IgD-negative memory B cell (primary cell): ENCODE results near the gene ADCY5. TPM values are rescaled to one million over a fixed set of nuclear protein-coding genes. Genes with fewer than 3 reads are reported as not detected.
A peak's percentile ranks its signal among the peaks of the same experiment; 100 is the strongest.

Source experiments
- H3K27ac Mint-ChIP-seq, 3 donors: one replicate each; pipeline ENCODE4 v1.8.0; 2020 to 2022; ENCODE audit warnings: mild to moderate bottlenecking in 3 of 3, mixed read lengths in 3 of 3, moderate library complexity in 1 of 3
- H3K27me3 Mint-ChIP-seq: one replicate; pipeline ENCODE4 v1.8.0; 2021; ENCODE audit warnings: mixed read lengths
- H3K36me3 Mint-ChIP-seq: one replicate; pipeline ENCODE4 v1.8.0; 2020; ENCODE audit warnings: mild to moderate bottlenecking, mixed read lengths
- H3K4me1 Mint-ChIP-seq, 3 donors: one replicate each; pipeline ENCODE4 v1.8.0; 2020 to 2022; ENCODE audit warnings: mixed read lengths in 3 of 3, mild to moderate bottlenecking in 1 of 3
- H3K4me3 Mint-ChIP-seq, 4 donors: one replicate each; pipeline ENCODE4 v1.8.0; 2020 to 2022; ENCODE audit warnings: mild to moderate bottlenecking in 4 of 4, mixed read lengths in 4 of 4, moderate library complexity in 3 of 4
- H3K9me3 Mint-ChIP-seq, 3 donors: one replicate each; pipeline ENCODE4 v1.8.0; 2020 to 2021; ENCODE audit warnings: mixed read lengths in 3 of 3, mild to moderate bottlenecking in 1 of 3
- polyA plus RNA-seq: library from polyadenylated mRNA; unstranded; fragments of 300-500 nt; fragmentation: Illumina TruSeq; gene quantifications from one replicate; pipeline ENCODE4 v1.2.3, GENCODE V29; 2021

Gene ADCY5
- polyA plus RNA-seq, 1 donor from 2014 or later, result not detected

DNA sequence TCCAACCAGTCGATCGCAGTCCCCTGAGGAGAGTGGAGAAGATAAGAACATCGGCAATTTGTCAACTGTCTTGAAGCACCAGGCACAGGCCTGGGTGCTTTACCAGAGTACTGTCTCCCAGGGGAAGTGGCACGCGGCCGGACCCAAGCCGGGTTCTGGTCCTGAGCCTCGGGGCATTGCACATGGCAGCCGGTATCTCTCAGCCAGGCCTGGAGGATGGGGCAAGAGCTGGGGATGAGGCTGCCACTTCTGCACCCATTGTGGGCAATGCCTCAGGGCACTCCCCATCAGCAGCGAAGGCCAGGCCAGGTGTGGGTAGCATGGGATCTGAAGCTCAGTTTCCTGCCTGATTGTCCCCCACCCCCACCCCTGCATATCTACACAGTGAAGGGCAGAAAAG, 77.5 kb downstream of the ADCY5 start:
- H3K27me3 Mint-ChIP-seq, result peaks cover 3% of the 10 kb centered on the region
- H3K36me3 Mint-ChIP-seq, result peaks cover 1% of the 10 kb centered on the region
- H3K4me3 Mint-ChIP-seq, result no peak overlapping the region
- no peak overlapping the region for H3K27ac Mint-ChIP-seq
- peaks cover 1 to 3% (median 2%) of the 10 kb centered on the region in 3 donors for H3K9me3 Mint-ChIP-seq
- H3K4me1 Mint-ChIP-seq, result no peaks in the 10 kb centered on the region

DNA sequence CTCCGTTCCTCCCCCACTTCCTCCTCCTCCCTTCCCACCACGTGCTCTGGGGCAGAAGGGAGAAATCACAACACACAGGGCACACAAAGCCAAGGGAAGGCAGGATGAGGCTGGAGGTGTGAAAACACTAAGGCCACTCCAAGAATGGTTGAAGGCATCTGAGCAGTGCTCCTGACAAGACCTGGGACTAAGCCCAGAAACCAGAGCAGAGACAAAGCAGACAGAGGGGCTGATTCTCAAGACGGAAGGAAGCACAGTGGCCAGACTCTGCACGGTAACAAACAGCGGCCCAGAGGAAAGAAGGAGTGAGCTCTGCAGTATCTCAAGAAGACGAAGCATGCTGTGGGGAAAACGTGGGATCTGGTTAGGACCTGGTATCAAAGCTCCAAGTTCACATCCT, 78.1 kb downstream of the ADCY5 start:
- H3K9me3 Mint-ChIP-seq, result peaks cover 1 to 3% (median 2%) of the 10 kb centered on the region in 3 donors
- H3K36me3 Mint-ChIP-seq, result peaks cover 1% of the 10 kb centered on the region
- peak overlapping the region in 1 of 4 donors; percentile 33 for H3K4me3 Mint-ChIP-seq
- H3K4me1 Mint-ChIP-seq, result no peaks in the 10 kb centered on the region
- H3K27me3 Mint-ChIP-seq, result peaks cover 3% of the 10 kb centered on the region
- H3K27ac Mint-ChIP-seq, result no peak overlapping the region

DNA sequence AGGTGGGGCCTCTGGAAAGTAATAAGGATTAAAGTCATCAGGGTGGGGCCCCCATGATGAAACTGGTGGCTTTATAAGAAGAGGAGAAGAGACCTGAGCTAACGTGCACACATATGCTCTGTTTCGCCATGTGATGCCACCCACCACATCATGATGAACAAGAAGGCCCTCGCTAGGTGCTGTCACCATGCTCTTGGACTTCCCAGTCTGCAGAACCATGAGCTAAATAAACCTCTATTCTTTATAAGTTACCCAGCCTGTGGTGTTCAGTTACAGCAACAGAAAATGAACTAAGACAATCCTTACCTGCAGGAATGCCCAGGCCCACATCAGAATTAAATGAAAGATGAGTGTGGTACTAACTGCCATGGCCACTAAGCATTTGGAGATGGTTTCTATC, 79.8 kb downstream of the ADCY5 start:
- Mint-ChIP-seq H3K4me1 (no peaks in the 10 kb centered on the region), H3K36me3 (peaks cover 1% of the 10 kb centered on the region), H3K9me3 (peaks cover 1 to 3% (median 2%) of the 10 kb centered on the region in 3 donors), H3K27ac (no peak overlapping the region), H3K27me3 (peaks cover 12% of the 10 kb centered on the region), H3K4me3 (no peak overlapping the region)

DNA sequence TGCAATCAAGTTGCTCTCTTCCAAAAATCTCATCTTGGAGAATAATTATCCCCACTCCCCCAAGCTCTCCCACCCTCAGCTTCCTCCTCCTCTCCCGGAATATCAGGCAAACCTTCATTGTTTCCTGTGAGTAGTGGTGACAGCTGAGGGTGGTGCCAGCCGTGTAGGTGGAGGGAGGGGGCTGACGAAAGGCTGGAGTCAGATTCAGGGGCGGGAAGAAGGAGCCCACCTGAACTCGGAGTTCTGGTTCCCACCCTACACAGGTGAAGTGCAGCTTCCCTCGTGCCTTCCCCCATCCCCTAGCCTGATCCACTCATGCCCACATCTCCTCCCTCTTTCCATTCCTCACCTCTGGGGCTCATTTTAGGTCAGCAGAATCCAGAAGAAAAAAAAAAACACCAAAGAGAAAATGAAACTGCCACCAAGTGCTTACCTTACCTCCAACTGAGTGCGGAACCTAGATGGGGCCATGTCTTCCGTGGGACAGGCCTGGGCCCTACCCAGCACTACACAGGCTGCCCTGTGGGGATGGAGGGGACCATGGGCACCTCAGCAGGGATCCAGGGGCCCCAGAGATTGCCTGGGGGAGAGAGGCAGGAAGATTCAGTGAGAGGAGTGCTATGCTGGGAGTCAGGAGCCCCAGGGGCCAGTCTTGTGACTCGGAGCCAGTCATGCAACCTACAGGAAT, 81.3 kb downstream of the ADCY5 start:
- Mint-ChIP-seq H3K27ac (no peak overlapping the region), H3K4me3 (no peak overlapping the region), H3K9me3 (peaks cover 1 to 3% (median 2%) of the 10 kb centered on the region in 3 donors), H3K36me3 (peaks cover 1% of the 10 kb centered on the region), H3K27me3 (peaks cover 11% of the 10 kb centered on the region), H3K4me1 (no peaks in the 10 kb centered on the region)

DNA sequence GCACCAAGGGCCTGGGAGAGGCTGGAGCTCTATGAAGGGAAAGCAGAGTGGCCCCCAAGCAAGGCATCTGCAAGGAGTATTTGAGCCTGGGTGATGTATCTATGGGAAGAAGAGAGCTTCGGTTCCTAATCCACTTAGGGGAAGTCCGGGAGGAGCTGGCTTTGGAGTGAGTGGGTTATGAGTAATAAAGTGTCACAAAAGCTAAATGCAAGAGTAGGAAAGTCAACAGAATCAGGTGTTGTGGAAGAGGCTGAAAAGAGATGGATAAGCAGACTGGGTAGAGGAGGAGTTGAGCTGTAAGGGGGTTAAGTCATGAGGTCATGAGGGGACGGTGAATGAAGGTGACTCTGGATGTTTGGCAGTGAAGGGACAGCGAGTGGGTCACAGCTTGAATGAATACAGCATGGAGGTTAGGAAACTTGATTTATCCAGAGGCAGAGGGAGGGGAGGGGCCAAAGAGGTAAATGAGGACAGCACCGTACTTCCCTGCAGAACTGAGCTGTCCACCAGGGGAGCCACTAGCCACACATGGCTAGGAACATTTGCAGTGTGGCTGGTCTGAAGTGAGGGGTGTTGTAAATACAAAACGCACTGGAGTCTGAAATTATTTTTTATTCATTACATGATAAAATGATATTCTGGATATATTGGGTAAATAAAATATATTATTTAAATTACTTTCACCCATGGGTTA, 83.3 kb downstream of the ADCY5 start:
- Mint-ChIP-seq H3K9me3 (peaks cover 1 to 3% (median 2%) of the 10 kb centered on the region in 3 donors), H3K27me3 (peaks cover 11% of the 10 kb centered on the region), H3K4me3 (no peak overlapping the region), H3K27ac (no peak overlapping the region), H3K4me1 (no peaks in the 10 kb centered on the region), H3K36me3 (peaks cover 1% of the 10 kb centered on the region)

DNA sequence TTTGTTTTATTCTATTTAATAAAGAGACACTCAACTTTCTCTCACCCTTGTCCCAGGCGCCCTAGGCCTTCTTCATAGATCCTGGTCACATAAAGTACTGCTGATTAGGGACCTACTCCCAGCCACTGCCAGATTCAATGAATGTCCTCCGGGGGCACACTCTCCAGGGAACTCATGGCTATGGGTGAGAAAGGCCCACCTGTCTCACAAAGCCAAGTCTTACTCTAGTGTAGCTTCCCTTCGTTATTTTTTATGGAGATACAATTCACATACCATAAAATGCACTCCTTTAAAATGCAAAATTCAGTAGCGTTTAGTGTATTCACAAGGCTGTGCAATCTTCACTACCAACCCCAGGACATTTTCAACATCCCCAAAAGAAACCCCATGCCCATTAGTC, 87.8 kb downstream of the ADCY5 start:
- no peak overlapping the region for H3K4me3 Mint-ChIP-seq
- no peaks in the 10 kb centered on the region for H3K36me3 Mint-ChIP-seq
- no peaks in the 10 kb centered on the region for H3K4me1 Mint-ChIP-seq
- no peak overlapping the region for H3K27ac Mint-ChIP-seq
- H3K27me3 Mint-ChIP-seq, result peaks cover 14% of the 10 kb centered on the region
- no peaks in the 10 kb centered on the region for H3K9me3 Mint-ChIP-seq

DNA sequence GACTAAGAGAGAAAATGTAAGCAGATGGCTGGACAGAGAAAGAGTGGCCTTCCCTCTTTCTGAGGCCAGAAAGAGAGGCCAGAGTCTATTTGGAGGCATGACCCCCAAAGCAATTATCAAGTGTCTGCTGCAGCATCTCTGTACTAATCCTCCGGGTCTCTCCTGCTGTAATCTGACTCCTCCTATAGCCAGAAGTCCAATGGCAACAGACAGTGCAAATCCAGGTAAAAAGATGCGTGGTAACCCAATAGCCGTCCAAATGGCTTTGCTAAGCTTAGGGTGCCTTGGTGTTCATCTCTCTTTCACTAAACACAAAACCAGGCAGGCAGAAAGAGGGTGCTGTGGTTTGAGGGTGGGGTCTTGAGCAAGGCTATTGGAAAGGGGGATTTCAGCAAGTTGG, 91.6 kb downstream of the ADCY5 start:
- Mint-ChIP-seq H3K36me3 (no peaks in the 10 kb centered on the region), H3K4me1 (no peaks in the 10 kb centered on the region), H3K4me3 (no peak overlapping the region), H3K9me3 (peaks cover 1 to 7% (median 3%) of the 10 kb centered on the region in 3 donors), H3K27ac (no peak overlapping the region), H3K27me3 (peaks cover 7% of the 10 kb centered on the region)

DNA sequence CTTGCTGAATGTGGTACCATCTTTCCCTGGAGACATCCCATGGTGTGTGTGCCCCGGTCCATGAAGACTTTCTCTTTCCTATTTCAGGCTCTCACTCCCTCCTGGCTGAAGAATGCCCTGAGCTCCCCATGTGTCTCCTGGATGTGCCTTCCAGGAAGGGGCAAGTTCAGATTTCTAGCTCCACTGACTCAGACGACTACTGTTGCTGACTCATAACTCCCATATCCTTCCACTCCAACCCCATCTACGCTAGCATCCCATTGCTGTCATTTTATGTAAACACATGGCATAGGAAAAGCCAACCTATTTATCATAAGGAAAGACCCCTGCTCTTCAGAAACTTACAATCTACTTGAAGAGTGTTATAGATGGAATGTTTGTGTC, 95.0 kb downstream of the ADCY5 start:
- H3K36me3 Mint-ChIP-seq, result no peaks in the 10 kb centered on the region
- peaks cover 1 to 7% (median 7%) of the 10 kb centered on the region in 3 donors for H3K9me3 Mint-ChIP-seq
- no peak overlapping the region for H3K27ac Mint-ChIP-seq
- no peaks in the 10 kb centered on the region for H3K4me1 Mint-ChIP-seq
- no peak overlapping the region for H3K4me3 Mint-ChIP-seq
- H3K27me3 Mint-ChIP-seq, result peaks cover 19% of the 10 kb centered on the region

DNA sequence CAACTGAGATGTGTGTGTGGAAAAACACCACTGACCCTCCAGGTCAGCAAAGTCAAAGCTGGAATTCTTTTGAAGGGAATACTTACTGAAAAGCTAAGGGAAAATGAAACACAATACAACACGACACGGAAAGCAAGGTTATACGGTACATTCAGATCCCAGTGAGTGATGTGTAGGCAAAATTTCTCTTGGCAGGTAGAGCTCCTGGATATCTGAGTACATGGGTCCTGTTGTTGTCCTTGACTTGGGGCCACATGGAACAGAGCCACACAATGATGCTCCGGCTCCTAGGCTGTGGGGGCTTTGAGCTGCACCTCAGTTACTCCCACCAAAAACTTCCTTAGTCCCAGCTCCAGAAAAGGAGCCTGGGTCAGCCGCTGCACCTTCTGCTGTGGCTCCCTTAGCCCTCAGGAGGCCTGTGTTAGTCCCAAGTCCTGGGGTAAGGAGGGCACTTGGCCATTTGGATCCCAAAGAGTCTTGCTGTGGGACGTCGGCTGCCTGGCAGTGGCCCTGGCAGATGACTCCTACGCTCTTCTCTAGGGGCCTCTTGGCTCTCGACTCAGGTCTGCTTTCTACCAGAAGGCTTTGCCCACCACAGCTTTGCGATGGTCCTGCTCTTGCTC, 95.6 kb downstream of the ADCY5 start:
- Mint-ChIP-seq H3K27ac (no peak overlapping the region), H3K36me3 (no peaks in the 10 kb centered on the region), H3K4me3 (no peak overlapping the region)

DNA sequence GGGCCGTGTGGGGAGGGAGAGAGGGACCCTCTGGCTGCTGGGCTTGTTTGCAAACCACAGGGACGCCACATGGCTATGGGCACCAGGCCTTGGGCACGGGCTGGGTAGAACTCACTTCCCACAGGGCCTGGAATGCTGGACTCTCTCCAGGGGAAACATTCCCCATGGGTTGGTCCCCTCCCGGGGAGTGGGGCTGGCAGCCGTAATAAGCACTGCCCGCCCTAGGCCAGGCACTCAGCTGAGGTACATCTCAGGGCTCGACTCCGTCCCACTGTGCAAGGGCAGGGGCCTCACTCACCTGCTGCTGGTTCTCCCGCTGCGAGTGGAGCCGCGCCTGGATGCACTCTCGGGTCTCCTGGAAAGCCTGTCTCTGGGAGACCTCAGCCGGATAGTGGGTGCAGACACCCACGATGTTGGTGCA, 96.7 kb downstream of the ADCY5 start:
- H3K36me3 Mint-ChIP-seq, result no peaks in the 10 kb centered on the region

More for the DNA sequence above, 95.6 kb downstream of the ADCY5 start:
- peaks cover 22% of the 10 kb centered on the region for H3K27me3 Mint-ChIP-seq
- no peaks in the 10 kb centered on the region for H3K4me1 Mint-ChIP-seq
- peaks cover 1 to 7% (median 7%) of the 10 kb centered on the region in 3 donors for H3K9me3 Mint-ChIP-seq

DNA sequence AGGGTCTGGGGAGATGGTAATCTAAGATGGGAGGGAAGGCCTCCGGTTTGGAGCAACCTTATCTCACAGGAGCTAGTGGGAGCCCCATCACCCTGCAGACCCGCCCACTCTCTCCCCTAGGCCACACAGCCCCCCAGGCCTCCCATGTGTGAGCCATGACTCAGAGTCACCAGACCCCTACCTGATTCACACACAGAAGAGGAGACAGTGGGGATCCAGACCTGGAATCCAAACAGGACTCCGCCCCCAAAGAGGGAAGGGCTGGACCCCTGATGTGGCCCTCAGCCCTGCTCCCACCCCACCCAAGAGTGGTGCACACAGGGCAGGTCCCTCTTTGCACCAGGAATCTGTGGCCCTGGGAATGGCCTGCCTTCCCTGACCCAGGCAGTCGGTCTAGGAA, 97.4 kb downstream of the ADCY5 start:
- no peak overlapping the region for H3K4me3 Mint-ChIP-seq
- H3K27me3 Mint-ChIP-seq, result peaks cover 24% of the 10 kb centered on the region
- no peaks in the 10 kb centered on the region for H3K36me3 Mint-ChIP-seq
- no peak overlapping the region for H3K27ac Mint-ChIP-seq
- H3K4me1 Mint-ChIP-seq, result no peaks in the 10 kb centered on the region
- H3K9me3 Mint-ChIP-seq, result peaks cover 1 to 7% (median 7%) of the 10 kb centered on the region in 3 donors

More for the DNA sequence above, 96.7 kb downstream of the ADCY5 start:
- H3K4me3 Mint-ChIP-seq, result no peak overlapping the region
- no peak overlapping the region for H3K27ac Mint-ChIP-seq
- peaks cover 1 to 7% (median 7%) of the 10 kb centered on the region in 3 donors for H3K9me3 Mint-ChIP-seq
- H3K27me3 Mint-ChIP-seq, result peaks cover 24% of the 10 kb centered on the region
- no peaks in the 10 kb centered on the region for H3K4me1 Mint-ChIP-seq

DNA sequence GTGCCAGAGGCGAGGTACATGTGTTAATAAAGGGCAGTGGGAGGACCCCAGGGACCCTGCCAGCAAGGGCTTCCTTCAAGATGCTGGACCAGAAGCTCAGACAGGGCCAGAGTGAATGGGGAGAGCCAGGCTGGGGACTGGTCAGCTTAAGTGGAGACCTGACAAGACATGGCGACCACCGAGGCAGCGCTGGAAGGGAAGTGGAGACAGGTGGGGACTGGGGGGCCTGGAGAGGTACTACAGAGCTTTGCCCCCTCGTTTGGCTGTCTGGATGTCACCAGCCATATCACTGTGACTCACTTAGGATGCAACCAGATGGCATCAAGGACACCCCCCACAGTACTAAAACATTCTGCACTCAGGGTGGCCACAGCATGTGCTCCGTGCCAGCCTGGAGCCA, 97.9 kb downstream of the ADCY5 start:
- Mint-ChIP-seq H3K36me3 (no peaks in the 10 kb centered on the region), H3K27me3 (peaks cover 24% of the 10 kb centered on the region), H3K4me3 (no peak overlapping the region), H3K27ac (no peak overlapping the region), H3K4me1 (no peaks in the 10 kb centered on the region), H3K9me3 (peaks cover 1 to 7% (median 7%) of the 10 kb centered on the region in 3 donors)

DNA sequence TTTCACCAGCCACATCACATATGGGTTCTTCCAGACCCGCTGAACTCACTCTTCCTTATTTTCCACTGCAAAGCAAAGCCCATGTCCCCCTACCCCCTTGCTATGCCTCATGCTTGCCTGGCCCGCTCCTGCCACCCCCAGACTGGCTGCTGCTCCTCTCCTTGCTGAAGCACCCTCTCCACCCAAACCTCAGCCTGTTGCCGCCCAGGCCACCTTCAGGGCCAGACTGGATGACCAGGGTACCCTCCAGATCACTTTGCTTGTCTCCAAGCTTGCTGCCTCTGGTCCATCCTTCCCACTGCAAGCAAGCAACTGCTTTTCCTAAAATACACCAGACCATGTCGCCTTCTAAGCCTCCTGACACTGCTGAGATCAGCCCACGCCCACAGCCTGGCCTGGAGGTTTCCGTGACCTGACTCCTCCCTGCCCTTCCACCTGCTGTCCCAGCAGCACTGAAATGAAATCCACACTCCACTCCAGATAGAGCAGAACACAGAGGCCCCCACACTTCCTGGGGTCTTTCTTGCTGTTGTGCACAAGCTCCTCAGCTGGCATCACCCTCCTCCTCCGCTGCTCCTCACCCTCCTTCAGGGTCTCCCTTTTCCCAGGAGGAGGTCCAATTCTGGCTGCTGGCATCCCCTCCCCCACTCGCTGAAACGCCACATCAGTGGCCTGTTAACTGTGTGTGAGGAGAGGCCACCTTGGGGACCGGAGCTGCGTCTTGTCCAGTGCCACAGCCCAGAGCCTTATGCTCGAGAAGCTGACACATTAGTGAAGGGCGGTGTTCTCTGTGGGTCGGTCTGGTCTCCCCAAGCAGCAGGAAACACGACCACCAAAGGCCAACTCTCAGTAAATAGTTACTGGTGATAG, 99.1 kb downstream of the ADCY5 start:
- Mint-ChIP-seq H3K9me3 (peaks cover 1 to 5% (median 1%) of the 10 kb centered on the region in 3 donors), H3K4me1 (no peaks in the 10 kb centered on the region), H3K36me3 (no peaks in the 10 kb centered on the region), H3K27me3 (peaks cover 24% of the 10 kb centered on the region), H3K27ac (no peak overlapping the region), H3K4me3 (no peak overlapping the region)

DNA sequence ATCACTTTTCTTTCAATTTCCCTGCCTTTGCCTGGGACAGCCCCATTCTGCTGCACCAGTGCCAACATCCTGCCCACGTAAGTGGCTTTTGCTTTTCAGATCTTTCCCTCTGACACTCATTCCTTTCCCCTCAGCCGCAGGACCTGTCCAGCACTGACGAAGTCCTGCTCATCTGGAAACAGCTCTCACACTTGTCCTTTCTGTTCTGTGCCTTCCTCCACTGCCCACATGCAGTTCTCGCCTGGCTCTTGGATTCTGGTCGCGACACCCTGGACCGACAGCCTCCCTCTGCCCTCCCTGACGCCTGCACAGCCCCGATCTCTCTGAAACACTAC, 99.7 kb downstream of the ADCY5 start:
- Mint-ChIP-seq H3K9me3 (peaks cover 0 to 5% (median 0%) of the 10 kb centered on the region in 3 donors), H3K36me3 (no peaks in the 10 kb centered on the region), H3K4me3 (peak overlapping the region in 1 of 4 donors; percentile 67), H3K27ac (no peak overlapping the region), H3K4me1 (no peaks in the 10 kb centered on the region), H3K27me3 (peaks cover 24% of the 10 kb centered on the region)
